Amniotic epithelial cell (primary cell): ENCODE measurements around the gene SH3BGRL3.
A peak's percentile ranks its signal among the peaks of the same experiment; 100 is the strongest.
"Not testable (repeated sequence)": the region's sequence is repeated elsewhere in the genome, so short reads cannot be mapped to it uniquely, and the experiment has no call there.

Experiments
- DNase-seq: peaks from one replicate; pipeline ENCODE4 v3.0.0-alpha.2; 2010; ENCODE audit warnings: low read depth

Gene SH3BGRL3

DNA sequence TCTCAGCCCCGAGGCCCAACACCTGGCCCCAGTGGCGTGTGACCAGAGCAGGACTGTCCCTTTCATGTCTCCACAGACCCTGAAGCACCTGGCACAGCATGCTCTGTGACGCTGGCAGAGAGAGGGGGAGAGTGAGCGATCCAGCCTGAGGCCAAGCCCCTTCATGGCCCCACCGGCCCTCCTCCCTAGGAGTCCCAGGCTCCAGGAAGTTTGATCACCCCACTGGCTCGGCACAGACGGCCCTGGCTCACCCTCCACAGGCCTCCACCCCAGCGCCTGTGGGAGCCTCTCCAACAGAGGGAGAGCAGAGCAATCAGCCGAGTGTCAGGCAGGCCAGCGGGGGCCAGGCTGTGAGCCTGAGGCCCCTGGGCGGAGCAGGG lies 11.0 kb downstream of the SH3BGRL3 start:
- DNase-seq = no peak

DNA sequence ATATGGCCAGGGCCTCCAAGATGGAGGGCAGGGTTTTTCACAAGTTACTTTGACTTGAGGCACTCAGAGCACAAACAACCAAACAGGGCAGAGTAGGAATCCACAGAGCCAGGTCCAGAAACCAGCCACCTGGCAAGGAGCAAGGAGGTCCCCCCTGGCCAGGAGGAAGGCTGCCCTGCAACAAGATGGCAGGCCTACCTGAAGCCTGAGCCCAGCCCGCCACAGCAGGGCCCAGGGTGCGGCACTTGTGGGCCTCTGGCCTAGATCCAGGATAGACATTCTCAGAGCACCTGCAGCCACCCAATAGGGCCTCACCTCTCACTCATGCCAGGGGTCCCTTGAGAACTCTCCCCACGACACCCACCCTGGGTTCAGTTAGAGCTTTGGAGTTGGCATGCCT lies 11.5 kb downstream of the SH3BGRL3 start:
- no peak for DNase-seq

DNA sequence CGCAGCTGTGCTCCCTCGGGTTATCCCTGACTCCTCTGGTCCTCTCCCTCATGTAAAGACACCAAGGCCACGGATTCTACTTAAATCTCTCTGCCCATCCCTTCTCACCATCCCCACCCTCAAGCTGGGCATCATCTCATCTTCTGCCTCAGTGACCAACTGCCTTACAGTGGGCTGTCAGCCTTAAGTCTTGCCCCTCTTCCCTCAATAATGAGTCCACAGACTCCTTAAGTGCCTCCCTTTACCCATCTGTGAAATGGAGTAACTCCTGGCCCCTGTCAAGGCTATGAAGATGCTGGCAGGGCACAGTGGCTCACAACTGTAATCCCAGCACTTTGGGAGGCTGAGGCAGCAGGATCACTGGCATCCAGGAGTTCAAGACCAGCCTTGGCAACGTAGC lies 12.1 kb downstream of the SH3BGRL3 start:
- no peak for DNase-seq

DNA sequence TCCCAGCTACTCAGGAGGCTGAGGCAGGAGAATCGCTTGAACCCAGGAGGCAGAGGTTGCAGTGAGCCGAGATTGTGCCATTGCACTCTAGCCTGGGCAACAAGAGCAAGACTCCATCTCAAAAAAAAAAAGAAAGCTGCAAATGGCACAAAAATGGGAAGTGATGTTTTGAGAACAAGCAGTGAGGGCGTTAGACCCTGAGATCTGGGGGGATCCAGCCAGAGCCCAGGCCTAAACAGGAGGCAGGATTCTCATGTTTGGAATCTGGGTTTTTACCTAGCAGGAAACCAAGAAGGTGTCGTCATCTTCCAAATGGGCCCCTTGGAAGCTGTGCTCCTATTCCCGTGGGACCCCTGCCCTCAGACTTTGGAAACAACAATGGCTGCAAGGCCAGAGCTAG lies 12.8 kb downstream of the SH3BGRL3 start:
- not testable (repeated sequence) for DNase-seq

DNA sequence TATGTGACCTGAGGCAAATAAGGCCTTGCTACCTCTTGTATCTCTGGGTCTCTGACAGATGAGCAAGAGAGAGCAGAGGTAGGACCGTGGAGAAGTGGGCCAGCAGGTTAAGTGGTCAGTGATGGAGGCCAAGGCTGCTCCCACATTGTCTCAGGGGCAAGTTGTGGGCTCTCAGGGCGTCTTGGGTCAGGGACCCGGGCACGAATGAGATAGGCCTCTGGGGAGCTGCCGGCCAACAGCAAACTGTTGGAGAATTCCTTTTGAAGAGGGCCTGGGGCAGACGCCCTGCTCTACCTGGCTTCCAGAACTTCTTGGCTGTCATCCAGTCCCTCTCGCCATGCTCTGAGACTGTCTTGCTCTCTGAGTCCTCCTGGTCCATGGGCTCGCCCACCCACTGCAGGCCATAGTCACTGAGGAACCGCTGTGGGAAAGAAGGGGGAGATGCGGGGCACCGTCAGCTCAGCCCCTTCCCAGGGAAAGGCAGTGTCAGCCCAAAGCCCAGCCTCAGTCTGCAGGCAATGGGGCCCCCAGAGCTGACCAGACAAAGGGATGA lies 14.1 kb downstream of the SH3BGRL3 start:
- no peak for DNase-seq

DNA sequence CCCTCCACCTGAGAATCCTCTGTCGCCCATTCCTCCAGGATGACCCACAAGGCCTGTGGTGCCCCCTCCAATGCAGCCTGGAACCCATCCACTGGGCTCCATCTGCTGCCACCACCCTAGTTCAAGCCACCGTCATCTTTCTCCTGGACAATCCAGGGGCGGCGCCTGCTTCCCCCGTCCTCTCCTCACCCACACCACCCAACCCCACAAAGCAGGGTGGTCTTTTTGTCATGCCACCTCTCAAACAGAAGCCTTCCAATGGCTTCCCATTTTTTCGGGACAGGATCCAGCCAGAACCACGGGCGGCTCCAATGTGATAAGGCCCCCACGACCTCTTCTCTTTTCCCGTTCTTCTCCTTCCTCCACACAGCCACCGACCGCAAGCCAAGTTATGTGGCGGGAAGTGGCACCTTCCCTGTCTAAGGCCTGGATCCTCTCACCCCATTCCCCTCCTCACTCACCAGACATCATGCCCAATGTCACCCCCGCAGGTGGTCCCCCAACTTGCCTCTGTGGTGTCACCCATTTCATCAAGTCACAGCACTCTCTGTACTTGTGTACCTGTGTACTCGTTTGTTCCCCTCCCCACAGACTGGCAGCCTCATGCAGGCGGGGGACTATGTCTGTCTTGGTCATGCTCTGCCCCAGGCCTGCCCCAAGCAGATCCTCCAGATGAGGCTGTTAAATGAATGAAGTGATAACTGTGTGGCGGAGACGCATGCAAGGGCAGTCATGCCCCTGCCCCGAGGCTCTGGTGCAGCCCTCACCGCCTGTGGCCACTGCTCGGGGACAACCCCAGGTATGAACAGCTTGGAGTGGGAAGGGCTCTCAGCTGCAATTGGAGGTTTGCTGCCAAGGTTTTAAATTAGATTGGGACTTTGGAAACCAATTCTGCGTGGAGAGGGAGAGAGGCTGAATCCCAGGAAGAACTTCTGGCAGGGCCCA lies 15.6 kb downstream of the SH3BGRL3 start:
- DNase-seq = no peak

DNA sequence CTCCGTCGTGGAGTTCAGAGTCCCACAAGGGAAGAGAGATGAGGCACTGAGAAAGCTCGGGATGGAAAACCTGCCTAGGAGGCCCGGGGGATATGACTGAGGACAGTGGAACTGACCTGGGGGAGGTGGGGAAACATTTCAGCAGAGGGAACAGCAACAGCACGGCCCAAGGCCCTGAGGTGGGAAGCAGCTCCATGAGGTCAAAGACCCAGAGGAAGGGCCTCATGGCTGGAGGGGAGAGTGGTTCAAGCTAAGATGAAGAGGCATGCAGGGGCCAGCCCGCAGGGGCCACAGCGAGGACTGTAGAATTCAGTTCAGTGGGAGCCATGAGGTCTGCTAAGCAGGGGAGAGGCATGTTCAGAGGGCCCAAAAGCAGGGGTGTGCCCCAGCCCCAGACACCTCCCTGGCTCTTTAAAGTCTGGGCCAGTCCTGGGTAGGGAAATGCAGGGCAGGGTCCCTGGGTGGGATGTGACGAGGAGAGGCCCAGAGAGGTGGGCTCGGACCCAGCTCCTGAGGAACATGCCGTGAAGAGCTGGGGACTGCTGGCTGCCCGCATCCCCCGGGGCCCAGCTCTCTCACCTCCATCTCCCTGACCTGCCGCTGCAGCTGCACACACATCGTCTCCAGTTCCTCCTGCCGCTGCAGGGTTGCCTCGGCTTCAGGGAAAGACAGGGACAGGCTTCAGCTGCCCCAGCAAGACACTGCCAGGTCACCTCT lies 16.6 kb downstream of the SH3BGRL3 start:
- DNase-seq = no peak

DNA sequence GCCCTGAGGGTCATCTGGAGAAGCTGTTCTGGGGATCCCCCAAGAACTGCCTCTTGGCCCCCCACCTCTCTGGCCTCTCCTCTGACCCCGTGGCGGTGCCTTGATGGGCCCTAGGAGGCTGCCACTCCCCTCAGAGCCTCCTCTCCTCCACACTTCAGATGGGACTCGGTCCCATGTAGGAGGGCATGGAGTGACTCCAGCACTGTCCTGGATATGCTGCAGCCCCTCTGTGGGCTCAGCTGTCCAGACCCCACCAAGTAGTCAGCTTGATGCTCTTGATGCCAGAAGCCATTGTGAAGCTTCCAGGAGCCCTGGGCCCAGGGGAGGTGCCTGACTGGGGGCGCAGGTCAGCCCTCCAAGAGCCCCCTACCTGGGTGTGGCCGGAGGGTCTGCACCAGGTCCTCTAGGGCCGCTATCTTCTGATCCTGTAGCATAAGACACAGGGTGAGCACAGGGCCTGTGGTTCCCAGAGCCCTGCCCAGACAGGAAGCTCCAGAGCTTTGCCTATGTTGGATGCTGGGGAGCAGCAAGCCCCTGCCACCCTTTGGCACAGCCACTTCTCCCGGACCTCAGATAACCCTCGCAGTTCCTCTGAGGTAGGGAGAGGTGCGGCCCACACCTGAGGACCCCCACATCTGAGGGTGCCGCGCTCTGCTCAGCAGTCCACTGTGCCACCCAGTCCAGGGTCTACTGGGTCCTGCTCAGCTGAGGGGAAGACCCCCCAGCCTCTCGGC lies 17.3 kb downstream of the SH3BGRL3 start:
- DNase-seq = no peak

DNA sequence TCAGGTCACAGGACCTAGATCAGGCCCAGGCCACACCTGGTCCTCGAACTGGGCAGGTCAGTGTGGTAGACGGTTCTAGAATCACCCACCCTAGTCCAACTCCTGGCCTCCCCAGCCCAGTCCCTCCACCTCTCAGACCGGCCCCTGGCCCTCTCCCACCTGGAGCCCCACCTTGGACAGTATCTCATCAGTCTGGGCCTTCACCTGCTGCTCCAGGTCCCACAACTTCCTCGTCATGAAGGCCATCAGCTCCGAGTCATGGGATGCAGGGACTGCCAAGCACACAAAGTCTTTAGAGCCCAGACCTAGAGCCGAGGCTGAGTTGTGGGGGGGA lies 17.9 kb downstream of the SH3BGRL3 start:
- no peak for DNase-seq

DNA sequence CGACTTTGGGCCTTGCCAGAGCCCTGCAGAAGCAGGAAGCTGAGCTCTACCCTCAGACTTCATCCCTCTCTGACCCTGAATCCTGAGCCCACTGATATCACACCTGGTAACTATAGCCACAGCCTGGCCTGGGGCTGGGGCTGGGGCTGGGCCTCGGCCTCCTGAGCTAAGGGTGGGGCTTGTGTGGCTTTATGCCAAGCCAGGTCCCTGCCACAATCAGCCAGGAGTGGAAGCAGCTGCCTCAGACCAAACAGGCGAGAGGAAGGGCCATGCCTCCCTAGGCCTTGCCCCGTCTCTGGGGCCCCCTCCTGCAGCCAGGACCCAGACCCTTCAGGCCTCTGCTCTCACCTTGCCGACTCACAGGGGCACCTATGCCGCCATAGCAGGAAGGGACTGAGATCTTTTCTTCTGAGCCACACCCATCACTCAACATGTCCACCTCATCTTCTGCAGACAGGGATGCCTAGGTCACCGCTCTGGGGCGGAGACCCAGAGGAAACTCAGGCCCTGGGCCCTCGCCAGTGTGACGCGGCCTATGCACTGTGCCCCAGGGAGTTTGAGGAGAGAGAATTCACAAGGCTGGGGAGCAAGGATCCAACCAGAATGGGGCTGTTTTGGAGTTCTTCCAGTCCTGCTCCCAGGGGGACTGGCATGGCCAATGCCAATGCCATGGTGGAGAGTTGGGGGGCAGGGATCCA lies 20.8 kb downstream of the SH3BGRL3 start:
- no peak for DNase-seq

DNA sequence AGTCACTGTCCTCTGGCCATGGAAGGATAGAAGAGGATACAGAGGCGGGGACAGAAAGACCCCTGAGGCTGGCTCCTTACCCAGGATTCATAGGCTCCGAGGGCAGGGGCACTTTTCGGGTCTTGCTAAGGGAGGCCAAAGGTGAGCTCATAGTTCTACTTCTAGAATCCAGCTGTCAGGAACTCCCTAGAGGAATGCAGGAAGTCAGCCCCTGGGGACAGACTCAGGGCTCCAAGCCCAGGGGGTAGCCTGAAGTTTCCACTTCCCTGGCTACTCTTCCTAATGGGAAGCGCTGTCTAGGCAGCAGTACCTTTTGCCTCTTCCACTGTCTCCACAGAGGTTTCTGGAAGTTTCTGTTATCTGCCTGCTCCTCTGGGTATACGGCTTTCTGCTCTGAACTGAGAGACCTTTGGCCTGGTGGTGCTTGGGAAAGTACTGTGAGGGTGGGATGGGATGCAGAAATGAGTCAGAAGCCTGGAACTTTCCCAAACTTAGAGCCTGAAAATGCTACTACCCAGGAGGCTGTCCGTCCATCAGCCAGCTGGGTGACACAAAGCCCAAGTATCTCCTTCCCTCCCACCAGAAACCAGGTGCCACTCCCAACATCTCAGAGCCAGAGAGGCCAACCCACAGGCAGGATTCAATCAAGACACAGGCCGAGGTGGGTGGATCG lies 23.0 kb downstream of the SH3BGRL3 start:
- peak; percentile 89 for DNase-seq

DNA sequence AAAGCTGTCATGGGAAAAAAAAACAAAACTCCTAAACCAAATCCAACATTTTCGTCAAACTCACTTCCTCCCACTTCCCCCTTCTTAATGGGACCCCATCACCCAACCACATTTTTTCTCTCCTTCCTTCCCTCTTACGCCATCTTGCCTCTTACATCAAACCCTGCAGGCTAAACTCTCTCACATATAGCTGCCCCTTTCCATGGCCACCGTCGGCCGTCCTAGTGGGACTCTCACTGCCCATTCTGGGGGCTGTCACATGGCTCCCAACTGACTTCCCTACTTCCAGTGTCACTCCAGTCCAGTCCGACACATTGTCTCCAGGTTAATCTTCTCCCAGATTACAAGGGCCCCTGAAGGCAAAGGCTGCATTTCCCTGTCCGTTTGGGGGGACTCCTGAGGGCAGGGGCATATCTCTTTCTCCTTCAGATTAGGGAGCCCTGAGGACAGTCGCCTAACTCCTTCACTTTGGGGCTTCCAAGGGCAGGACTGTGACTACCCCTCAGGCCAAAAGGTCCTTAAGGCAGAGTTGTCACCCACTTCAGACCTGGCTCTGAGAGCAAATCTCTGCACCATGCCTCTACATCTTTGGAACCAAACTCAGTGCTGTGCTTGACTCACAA lies 25.9 kb downstream of the SH3BGRL3 start:
- DNase-seq = no peak

DNA sequence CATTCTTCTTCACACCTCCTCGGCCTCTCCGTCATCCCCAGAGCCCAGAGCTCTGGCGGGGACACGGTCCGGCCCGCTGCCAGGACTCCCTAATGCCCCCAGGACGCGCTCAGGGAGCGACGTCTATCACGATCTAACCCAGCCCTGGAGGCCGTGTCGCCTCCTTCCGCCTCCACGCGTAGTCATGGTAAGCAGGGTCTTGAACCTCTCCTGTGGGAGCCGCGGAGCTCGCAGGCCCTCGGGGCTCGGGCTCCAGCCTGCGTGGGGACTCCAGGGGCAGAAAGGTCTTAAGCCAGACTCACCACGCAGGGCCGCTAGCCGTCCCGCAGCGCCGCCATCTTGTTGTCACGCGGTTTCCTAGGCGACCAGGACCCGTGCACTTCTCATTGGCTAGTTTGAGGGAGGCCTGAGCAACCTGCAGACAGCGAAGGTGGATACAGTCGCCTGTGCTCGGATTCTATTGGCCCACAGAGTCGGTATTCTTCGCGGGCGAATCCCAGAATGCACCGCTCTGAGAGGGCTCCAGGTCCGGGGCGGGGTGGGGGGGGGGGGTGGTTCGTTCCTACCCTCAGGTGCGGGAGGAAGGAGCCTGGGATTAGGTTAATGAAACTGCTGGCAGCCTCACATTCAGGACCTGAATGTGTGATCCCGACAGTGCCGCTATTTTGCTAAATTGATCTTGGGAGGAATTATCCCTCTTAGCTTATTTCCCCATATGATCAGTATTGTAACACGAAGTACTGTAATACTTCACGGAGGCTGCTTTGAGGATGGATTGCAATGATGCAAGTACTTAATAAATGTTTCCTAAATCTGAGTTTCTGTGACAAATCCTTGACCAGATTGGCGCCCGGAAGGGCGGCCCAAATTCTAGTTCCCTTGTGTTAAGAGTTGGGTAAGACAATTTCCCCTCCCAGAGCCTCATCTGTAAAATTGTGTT lies 26.7 kb downstream of the SH3BGRL3 start, which contains the start of gene UBXN11:
UBXN11 (minus strand) TSS at position 347 of the 940 bp plus-strand sequence. CDS start 3,753 bp downstream, outside the sequence.
- DNase-seq = peak; percentile 95

DNA sequence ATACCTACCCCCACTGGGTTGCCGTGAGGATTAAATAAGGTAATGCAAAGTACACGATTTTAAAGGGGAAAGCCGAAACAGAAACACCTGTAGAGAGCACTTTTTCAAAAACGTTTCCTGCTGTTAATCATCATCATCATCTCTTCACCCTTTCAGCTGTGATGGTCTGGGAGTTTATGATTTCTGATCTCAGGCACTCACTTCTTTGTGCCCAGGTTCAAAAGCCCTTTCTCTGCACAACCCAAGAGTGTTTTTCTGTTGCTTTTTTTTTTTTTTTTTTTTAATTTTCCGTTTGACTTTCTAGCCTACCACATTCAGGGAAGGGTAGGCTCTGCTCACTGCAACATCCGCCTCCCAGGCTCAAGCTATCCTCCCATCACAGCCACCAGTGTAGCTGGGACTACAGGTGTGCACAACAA lies 27.5 kb downstream of the SH3BGRL3 start:
- no peak for DNase-seq

DNA sequence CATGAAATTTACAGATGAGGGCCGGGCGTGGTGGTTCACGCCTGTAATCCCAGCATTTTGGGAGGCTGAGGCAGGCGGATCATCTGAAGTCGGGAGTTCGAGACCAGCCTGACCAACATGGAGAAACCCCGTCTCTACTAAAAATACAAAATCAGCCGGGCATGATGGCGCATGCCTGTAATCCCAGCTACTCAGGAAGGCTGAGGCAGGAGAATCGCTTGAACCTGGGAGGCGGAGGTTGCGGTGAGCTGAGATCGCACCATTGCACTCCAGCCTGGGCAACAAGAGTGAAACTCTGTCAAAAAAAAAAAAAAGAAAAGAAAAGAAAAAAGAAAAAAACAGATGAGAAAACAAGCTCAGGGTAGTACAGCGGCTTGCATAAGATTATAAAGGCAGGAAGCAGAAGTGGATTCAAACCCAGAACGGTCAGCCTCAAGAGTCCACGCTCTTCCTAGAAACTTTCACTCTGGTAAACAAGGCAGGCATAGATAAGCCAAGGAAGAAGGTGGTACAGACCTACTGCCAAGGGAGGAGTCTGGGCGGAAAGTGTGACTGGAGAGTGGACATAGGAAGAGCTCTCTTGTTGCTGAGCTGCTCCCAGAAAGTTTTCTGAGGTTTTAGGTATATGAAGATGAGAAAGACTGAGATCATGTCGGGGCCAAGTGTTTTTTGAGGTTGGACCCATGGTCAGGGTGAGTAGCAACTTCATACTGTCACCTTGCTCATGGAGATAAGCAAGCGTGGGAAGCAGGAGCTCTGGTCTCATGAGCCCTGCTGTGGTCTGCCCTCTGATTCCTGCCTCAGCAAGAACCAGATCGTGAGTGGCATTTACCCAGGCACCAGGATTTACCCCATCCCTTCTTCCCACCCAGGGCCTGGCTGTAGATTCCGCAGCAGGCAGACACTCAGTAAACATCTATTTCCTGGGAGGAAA lies 28.3 kb downstream of the SH3BGRL3 start:
- DNase-seq = not testable (repeated sequence)

DNA sequence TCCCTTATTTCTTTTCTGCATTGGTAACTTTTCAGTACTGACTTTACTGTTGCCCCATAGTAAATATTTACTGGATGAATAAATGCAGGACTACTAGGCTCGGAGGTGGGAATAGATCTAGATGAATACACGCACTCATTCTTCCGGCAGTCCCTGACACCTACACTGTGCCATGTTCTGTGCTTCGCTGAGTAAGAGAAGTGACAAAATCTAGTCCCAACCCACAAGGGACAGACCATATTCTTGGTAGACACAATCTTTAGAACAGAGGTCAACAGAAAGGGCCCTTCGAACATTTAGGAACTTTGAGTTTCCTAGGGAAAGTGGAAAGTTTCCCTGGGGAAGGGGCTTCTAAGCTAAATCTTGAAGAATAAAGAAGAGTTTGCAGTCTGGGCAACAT lies 34.6 kb downstream of the SH3BGRL3 start:
- DNase-seq = no peak

DNA sequence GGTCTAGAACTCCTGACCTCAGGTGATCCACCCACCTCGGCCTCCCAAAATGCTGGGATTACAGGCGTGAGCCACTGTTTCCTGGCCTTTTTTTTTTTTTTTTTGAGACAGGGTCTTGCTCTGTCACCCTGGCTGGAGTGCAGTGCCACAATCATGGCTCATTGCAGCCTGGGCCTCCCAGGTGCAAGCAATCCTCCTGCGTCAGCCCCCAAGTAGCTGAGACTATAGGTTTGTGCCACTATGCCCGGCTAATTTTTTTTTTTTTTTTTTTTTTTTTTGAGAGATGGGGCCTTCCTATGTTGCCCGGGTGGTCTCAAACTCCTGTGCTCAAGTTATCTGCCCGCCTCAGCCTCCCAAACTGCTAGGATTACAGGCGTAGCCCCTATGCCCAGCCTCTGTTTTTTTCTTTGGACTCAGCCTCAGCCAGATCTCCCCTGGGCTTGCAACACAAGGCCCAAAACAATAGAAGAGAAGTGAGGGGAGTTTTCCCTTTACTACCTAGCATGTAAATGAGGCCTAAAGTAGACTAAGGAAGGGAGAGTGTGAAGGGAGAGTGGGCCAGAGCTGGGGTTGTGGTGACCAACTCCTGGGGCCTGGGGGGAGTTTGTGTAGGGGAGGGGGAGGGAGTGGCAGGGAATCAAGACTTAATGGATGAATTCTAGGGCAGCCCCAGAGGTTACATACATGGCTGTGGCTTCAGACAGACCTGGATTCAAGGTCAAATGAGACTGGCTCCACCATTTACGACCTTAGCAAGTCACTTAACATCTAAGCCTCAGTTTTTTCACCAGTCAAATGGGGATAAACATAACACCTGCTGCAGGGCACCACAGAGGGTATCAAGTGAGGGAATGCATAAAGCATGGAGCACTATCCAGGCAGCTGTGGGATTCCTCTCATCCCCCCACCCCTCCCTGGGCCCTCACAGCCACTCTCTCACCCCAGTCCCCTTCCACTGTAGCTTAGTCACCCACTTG lies 36.3 kb downstream of the SH3BGRL3 start:
- no peak for DNase-seq
